CD14-positive monocyte (primary cell): ENCODE measurements around the gene TTLL8. TPM values are rescaled to one million over a fixed set of nuclear protein-coding genes. Genes with fewer than 3 reads are reported as not detected.
"Not testable (repeated sequence)": the region's sequence is repeated elsewhere in the genome, so short reads cannot be mapped to it uniquely, and the experiment has no call there.

Source experiments
- DNase-seq, 3 donors: peaks; one replicate each; pipeline ENCODE4 v3.0.0-alpha.2; 2011 to 2022
- H2AFZ ChIP-seq: 2 replicates; pipeline ENCODE4 v1.6.0; 2012; ENCODE audit warnings: mild to moderate bottlenecking, low read depth, low read length, inconsistent platforms; ENCODE audit not compliant: insufficient read depth, poor library complexity, severe bottlenecking
- H3K27ac ChIP-seq, 2 donors: 1 replicate in 1 of 2; 2 replicates in 1 of 2; pipeline ENCODE4 v1.5.1; 2012 to 2013; ENCODE audit warnings: low read length in 2 of 2, control low read depth in 1 of 2, inconsistent platforms in 1 of 2, low read depth in 1 of 2, mild to moderate bottlenecking in 1 of 2
- H3K27me3 ChIP-seq, 2 donors: one replicate each; pipeline versions ENCODE4 v1.6.0 to v1.6.1; 2011 to 2013; ENCODE audit warnings: low read length in 2 of 2; ENCODE audit not compliant: control insufficient read depth in 2 of 2, insufficient read depth in 2 of 2
- H3K36me3 ChIP-seq, 2 donors: replicated peaks in 1 of 2; 1 replicate in 1 of 2; 2 replicates in 1 of 2; pipeline versions ENCODE4 v1.5.1 to v1.6.1; 2012 to 2013; ENCODE audit warnings: low read length in 2 of 2, control low read depth in 1 of 2, inconsistent platforms in 1 of 2, mild to moderate bottlenecking in 1 of 2; ENCODE audit not compliant: insufficient read depth in 2 of 2, control insufficient read depth in 1 of 2
- H3K4me1 ChIP-seq, 2 donors: 1 replicate in 1 of 2; 2 replicates in 1 of 2; pipeline versions ENCODE4 v1.5.1 to v1.6.1; 2012 to 2013; ENCODE audit warnings: low read length in 2 of 2, control low read depth in 1 of 2, inconsistent platforms in 1 of 2, mild to moderate bottlenecking in 1 of 2, moderate library complexity in 1 of 2; ENCODE audit not compliant: insufficient read depth in 2 of 2, control insufficient read depth in 1 of 2
- H3K4me2 ChIP-seq: replicated peaks from 2 replicates; pipeline ENCODE3; 2012; ENCODE audit warnings: low read length, moderate library complexity, mild to moderate bottlenecking; ENCODE audit not compliant: poor library complexity, severe bottlenecking; ENCODE audit errors: extremely low read depth
- H3K4me3 ChIP-seq, 3 experiments: fragments of 200-600 bp in 1 of 3; sonication (generic) in 1 of 3; replicated peaks in 1 of 3; 1 replicate in 2 of 3; 2 replicates in 1 of 3; pipeline ENCODE4 v1.5.1; 2011 to 2013; ENCODE audit warnings: low read length in 3 of 3, mild to moderate bottlenecking in 3 of 3, control low read depth in 2 of 3, low read depth in 2 of 3, inconsistent platforms in 1 of 3, moderate library complexity in 1 of 3
- H3K79me2 ChIP-seq: 2 replicates; pipeline ENCODE4 v1.6.0; 2012; ENCODE audit warnings: mild to moderate bottlenecking, control low read depth, inconsistent platforms, low read length, moderate library complexity; ENCODE audit not compliant: insufficient read depth
- H3K9ac ChIP-seq: 2 replicates; pipeline ENCODE4 v1.6.0; 2017; ENCODE audit warnings: low read length, mild to moderate bottlenecking; ENCODE audit not compliant: insufficient read depth, poor library complexity, severe bottlenecking
- H3K9me3 ChIP-seq, 2 donors: replicated peaks in 1 of 2; 1 replicate in 1 of 2; 2 replicates in 1 of 2; pipeline versions ENCODE4 v1.5.1 to v1.6.1; 2012 to 2013; ENCODE audit warnings: low read length in 2 of 2, control low read depth in 1 of 2; ENCODE audit not compliant: control insufficient read depth in 1 of 2, insufficient read depth in 1 of 2
- H4K20me1 ChIP-seq: 2 replicates; pipeline ENCODE4 v1.6.0; 2012; ENCODE audit warnings: mild to moderate bottlenecking, low read length, control low read depth, moderate library complexity; ENCODE audit not compliant: insufficient read depth
- H3K27ac Mint-ChIP-seq, 7 donors: one replicate each; pipeline ENCODE4 v1.8.0; 2020; ENCODE audit warnings: mild to moderate bottlenecking in 7 of 7, mixed read lengths in 7 of 7, moderate library complexity in 6 of 7, inconsistent platforms in 2 of 7
- H3K27me3 Mint-ChIP-seq, 3 donors: one replicate each; pipeline ENCODE4 v1.8.0; 2021 to 2022; ENCODE audit warnings: low read depth in 3 of 3, mild to moderate bottlenecking in 3 of 3, mixed read lengths in 3 of 3, moderate library complexity in 3 of 3, inconsistent platforms in 1 of 3
- H3K36me3 Mint-ChIP-seq, 2 donors: one replicate each; pipeline ENCODE4 v1.8.0; 2020; ENCODE audit warnings: mixed read lengths in 2 of 2, inconsistent platforms in 1 of 2, mild to moderate bottlenecking in 1 of 2
- H3K4me1 Mint-ChIP-seq: one replicate; pipeline ENCODE4 v1.8.0; 2020; ENCODE audit warnings: mild to moderate bottlenecking, mixed read lengths
- H3K4me3 Mint-ChIP-seq, 2 donors: one replicate each; pipeline ENCODE4 v1.8.0; 2020; ENCODE audit warnings: mild to moderate bottlenecking in 2 of 2, mixed read lengths in 2 of 2, moderate library complexity in 1 of 2
- H3K9me3 Mint-ChIP-seq, 7 donors: one replicate each; pipeline ENCODE4 v1.8.0; 2020 to 2022; ENCODE audit warnings: mixed read lengths in 7 of 7, mild to moderate bottlenecking in 6 of 7, moderate library complexity in 6 of 7, inconsistent platforms in 2 of 7
- CTCF ChIP-seq: fragments of 200-600 bp; IDR thresholded peaks from one replicate; pipeline ENCODE4 v1.8.0; 2022; ENCODE audit warnings: antibody characterized with exemption, mild to moderate bottlenecking
- WGBS: methylation state at CpG from one replicate; pipeline ENCODE4 v1.1.5; 2013; ENCODE audit warnings: missing lambda C conversion rate; ENCODE audit not compliant: insufficient coverage; 5-methylcytosine and 5-hydroxymethylcytosine counted together
- intact Hi-C, 2 donors: fragments of 100-400 bp; cut with micrococcal nuclease; formaldehyde crosslinking; loops; one replicate each; pipeline versions ENCODE4 v1.15.0 to v1.15.1; 2023
- polyA plus RNA-seq, 3 donors: library from polyadenylated mRNA; depleted of rRNA in 1 of 3; unstranded in 2 of 3; stranded (reverse) in 1 of 3; fragments of 300-500 nt in 2 of 3; fragments of >200 nt in 1 of 3; fragmentation: Illumina TruSeq in 2 of 3; gene quantifications; 1 replicate in 2 of 3; 2 replicates in 1 of 3; pipeline ENCODE4 v1.2.3, GENCODE V29; 2012 to 2021

The TTLL8 gene
- polyA plus RNA-seq, 3 donors, result not detected

GRCh38 chr22:49986325-49986724 is 71.8 kb downstream of the TTLL8 start:
- no CpG with 5 or more reads among the region's 2 CpGs for WGBS
- H3K9me3 ChIP-seq, result peaks cover 17 to 33% of the 10 kb centered on the region in 2 donors
- Mint-ChIP-seq H3K9me3 (peaks cover 25 to 79% (median 68%) of the 10 kb centered on the region in 7 donors), H3K27ac (no peak overlapping the region), H3K36me3 (peaks cover 0 to 9% of the 10 kb centered on the region in 2 donors), H3K4me3 (peak overlapping the region in 1 of 2 donors; percentile 44), H3K27me3 (peaks cover 32 to 61% (median 49%) of the 10 kb centered on the region in 3 donors), H3K4me1 (no peaks in the 10 kb centered on the region)
- intact Hi-C loops, result no loop called here
- no peaks in the 10 kb centered on the region for H3K4me1 ChIP-seq
- H3K4me2 ChIP-seq, result no peak overlapping the region
- no peak for DNase-seq
- no peak for TF ChIP-seq CTCF
- H2AFZ ChIP-seq, result no peak overlapping the region
- H3K79me2 ChIP-seq, result no peaks in the 10 kb centered on the region
- no peaks in the 10 kb centered on the region for H4K20me1 ChIP-seq
- H3K9ac ChIP-seq, result no peak overlapping the region
- no peaks in the 10 kb centered on the region for H3K36me3 ChIP-seq
- H3K27ac ChIP-seq, result no peak overlapping the region
- peaks cover 23 to 47% of the 10 kb centered on the region in 2 donors for H3K27me3 ChIP-seq
- H3K4me3 ChIP-seq, result no peak overlapping the region

- no peaks in the 10 kb centered on the region for H3K4me1 ChIP-seq
- no peaks in the 10 kb centered on the region for H4K20me1 ChIP-seq
- Mint-ChIP-seq H3K4me1 (peaks cover 3% of the 10 kb centered on the region), H3K27me3 (peaks cover 34 to 52% (median 50%) of the 10 kb centered on the region in 3 donors), H3K36me3 (peaks cover 4 to 6% of the 10 kb centered on the region in 2 donors), H3K27ac (no peak overlapping the region), H3K9me3 (peaks cover 22 to 67% (median 60%) of the 10 kb centered on the region in 7 donors), H3K4me3 (no peak overlapping the region)
- H3K4me3 ChIP-seq, result no peak overlapping the region
- no peak overlapping the region for H2AFZ ChIP-seq
- H3K27ac ChIP-seq, result no peak overlapping the region
- H3K4me2 ChIP-seq, result no peak overlapping the region
- no peak overlapping the region for H3K9ac ChIP-seq
- TF ChIP-seq CTCF, result peak; percentile 55
- peaks cover 23 to 48% of the 10 kb centered on the region in 2 donors for H3K27me3 ChIP-seq
- peaks cover 6 to 22% of the 10 kb centered on the region in 2 donors for H3K9me3 ChIP-seq
- no peaks in the 10 kb centered on the region for H3K79me2 ChIP-seq
- no peaks in the 10 kb centered on the region for H3K36me3 ChIP-seq
- intact Hi-C loops, result no loop called here
- 12% methylated on average over 73 of the region's 90 CpGs for WGBS
- DNase-seq, result peak in 1 of 3 donors; percentile 48
These were observed 74.7 kb downstream of the TTLL8 start for GRCh38 chr22:49983148-49984042.

- H3K36me3 ChIP-seq, H3K4me1 Mint-ChIP-seq, DNase-seq, H3K79me2 ChIP-seq, intact Hi-C loops, H3K9ac ChIP-seq, H2AFZ ChIP-seq, H3K4me3 Mint-ChIP-seq, H3K27ac Mint-ChIP-seq, H3K4me2 ChIP-seq, H4K20me1 ChIP-seq, H3K36me3 Mint-ChIP-seq, H3K27ac ChIP-seq, H3K4me3 ChIP-seq, H3K4me1 ChIP-seq: not testable (repeated sequence)
- Mint-ChIP-seq H3K27me3 (peaks cover 34 to 49% (median 43%) of the 10 kb centered on the region in 3 donors), H3K9me3 (peaks cover 22 to 57% (median 50%) of the 10 kb centered on the region in 7 donors)
- no CpG with 5 or more reads among the region's 7 CpGs for WGBS
- H3K27me3 ChIP-seq, result peaks cover 23 to 51% of the 10 kb centered on the region in 2 donors
- H3K9me3 ChIP-seq, result peaks cover 5 to 21% of the 10 kb centered on the region in 2 donors
These were observed 76.3 kb downstream of the TTLL8 start for GRCh38 chr22:49981799-49982198.
